ENCODE results near the gene FAM98C. TPM values are rescaled to one million over a fixed set of nuclear protein-coding genes. Genes with fewer than 3 reads are reported as not detected.

FAM98C gene
- polyA plus RNA-seq, 1 of the 3 experiments (the other 2 are of a cell fraction): 26.7 TPM

DNA sequence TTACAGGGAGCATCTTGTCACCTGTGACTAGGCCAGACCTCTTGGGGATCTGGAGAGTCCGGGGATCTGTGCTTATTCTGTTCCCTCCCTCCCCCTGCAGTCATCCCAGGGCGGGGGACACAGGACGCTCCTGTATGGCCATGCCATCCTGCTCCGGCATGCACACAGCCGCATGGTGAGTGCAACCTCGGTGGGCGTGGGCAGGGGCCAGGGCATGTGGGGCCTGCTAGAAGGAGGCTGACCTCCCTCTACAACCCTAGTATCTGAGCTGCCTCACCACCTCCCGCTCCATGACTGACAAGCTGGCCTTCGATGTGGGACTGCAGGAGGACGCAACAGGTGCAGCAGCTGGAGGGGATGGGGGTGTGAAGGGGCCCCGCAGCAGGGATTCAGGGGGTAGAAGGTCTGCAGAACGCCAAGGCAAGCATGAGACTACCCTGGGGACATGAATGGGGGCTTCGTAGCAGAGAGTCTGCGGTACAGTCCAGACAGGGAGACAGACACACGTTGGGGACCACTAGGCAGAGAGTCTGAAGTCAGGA lies 40.6 kb downstream of the FAM98C start:
- TF ChIP-seq SMC3 (IDR thresholded peaks at IDR 0.05; ENCODE audit: low read depth, low read length): no peak
- no peak for TF ChIP-seq EZH2phosphoT487 (IDR thresholded peaks at IDR 0.05; ENCODE audit: borderline replicate concordance, low read depth)
- TF ChIP-seq MEF2A (IDR thresholded peaks at IDR 0.05; ENCODE audit: borderline replicate concordance, low read depth): no peak
- TF ChIP-seq NFIC (IDR thresholded peaks at IDR 0.05; ENCODE audit: borderline replicate concordance): no peak
- no peak for TF ChIP-seq FOXM1 (IDR thresholded peaks at IDR 0.05; ENCODE audit: low read depth)
- TF ChIP-seq RFX5 (IDR thresholded peaks at IDR 0.05; ENCODE audit: low read length): no peak
- no peak for TF ChIP-seq EP300 (IDR thresholded peaks at IDR 0.05; ENCODE audit: borderline replicate concordance in 1 of 2, low read depth in 1 of 2, low read length in 1 of 2)
- TF ChIP-seq TCF12 (IDR thresholded peaks at IDR 0.05): no peak
- TF ChIP-seq CHD2 (IDR thresholded peaks at IDR 0.05; ENCODE audit: low read length, partially characterized antibody): no peak
- TF ChIP-seq FOXJ3 (CRISPR knock-in tag; IDR thresholded peaks at IDR 0.05): no peak
- TF ChIP-seq, protein P1, sequence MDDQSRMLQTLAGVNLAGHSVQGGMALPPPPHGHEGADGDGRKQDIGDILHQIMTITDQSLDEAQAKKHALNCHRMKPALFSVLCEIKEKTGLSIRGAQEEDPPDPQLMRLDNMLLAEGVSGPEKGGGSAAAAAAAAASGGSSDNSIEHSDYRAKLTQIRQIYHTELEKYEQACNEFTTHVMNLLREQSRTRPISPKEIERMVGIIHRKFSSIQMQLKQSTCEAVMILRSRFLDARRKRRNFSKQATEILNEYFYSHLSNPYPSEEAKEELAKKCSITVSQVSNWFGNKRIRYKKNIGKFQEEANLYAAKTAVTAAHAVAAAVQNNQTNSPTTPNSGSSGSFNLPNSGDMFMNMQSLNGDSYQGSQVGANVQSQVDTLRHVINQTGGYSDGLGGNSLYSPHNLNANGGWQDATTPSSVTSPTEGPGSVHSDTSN (IDR thresholded peaks at IDR 0.05): no peak
- TF ChIP-seq, protein P2, sequence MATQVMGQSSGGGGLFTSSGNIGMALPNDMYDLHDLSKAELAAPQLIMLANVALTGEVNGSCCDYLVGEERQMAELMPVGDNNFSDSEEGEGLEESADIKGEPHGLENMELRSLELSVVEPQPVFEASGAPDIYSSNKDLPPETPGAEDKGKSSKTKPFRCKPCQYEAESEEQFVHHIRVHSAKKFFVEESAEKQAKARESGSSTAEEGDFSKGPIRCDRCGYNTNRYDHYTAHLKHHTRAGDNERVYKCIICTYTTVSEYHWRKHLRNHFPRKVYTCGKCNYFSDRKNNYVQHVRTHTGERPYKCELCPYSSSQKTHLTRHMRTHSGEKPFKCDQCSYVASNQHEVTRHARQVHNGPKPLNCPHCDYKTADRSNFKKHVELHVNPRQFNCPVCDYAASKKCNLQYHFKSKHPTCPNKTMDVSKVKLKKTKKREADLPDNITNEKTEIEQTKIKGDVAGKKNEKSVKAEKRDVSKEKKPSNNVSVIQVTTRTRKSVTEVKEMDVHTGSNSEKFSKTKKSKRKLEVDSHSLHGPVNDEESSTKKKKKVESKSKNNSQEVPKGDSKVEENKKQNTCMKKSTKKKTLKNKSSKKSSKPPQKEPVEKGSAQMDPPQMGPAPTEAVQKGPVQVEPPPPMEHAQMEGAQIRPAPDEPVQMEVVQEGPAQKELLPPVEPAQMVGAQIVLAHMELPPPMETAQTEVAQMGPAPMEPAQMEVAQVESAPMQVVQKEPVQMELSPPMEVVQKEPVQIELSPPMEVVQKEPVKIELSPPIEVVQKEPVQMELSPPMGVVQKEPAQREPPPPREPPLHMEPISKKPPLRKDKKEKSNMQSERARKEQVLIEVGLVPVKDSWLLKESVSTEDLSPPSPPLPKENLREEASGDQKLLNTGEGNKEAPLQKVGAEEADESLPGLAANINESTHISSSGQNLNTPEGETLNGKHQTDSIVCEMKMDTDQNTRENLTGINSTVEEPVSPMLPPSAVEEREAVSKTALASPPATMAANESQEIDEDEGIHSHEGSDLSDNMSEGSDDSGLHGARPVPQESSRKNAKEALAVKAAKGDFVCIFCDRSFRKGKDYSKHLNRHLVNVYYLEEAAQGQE (IDR thresholded peaks at IDR 0.05; ENCODE audit: low read depth, low read length): no peak
- TF ChIP-seq, protein P3, sequence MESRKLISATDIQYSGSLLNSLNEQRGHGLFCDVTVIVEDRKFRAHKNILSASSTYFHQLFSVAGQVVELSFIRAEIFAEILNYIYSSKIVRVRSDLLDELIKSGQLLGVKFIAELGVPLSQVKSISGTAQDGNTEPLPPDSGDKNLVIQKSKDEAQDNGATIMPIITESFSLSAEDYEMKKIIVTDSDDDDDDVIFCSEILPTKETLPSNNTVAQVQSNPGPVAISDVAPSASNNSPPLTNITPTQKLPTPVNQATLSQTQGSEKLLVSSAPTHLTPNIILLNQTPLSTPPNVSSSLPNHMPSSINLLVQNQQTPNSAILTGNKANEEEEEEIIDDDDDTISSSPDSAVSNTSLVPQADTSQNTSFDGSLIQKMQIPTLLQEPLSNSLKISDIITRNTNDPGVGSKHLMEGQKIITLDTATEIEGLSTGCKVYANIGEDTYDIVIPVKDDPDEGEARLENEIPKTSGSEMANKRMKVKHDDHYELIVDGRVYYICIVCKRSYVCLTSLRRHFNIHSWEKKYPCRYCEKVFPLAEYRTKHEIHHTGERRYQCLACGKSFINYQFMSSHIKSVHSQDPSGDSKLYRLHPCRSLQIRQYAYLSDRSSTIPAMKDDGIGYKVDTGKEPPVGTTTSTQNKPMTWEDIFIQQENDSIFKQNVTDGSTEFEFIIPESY (IDR thresholded peaks at IDR 0.05; ENCODE audit: borderline replicate concordance, low read depth): no peak
- Histone ChIP-seq H3K9ac (no peak overlapping the region), H3K9me3 (no peaks in the 10 kb centered on the region), H3F3A (replicated peaks; ENCODE audit: insufficient read depth) (no peaks in the 10 kb centered on the region), H3K9me2 (no peaks in the 10 kb centered on the region), H3K27me3 (ENCODE audit: insufficient read depth) (no peaks in the 10 kb centered on the region), H3K4me3 (ENCODE audit: low read depth in 2 of 2, low read length in 1 of 2) (no peak overlapping the region), H4K20me1 (ENCODE audit: insufficient read depth) (no peaks in the 10 kb centered on the region), H3K4me2 (no peak overlapping the region), H2AFZ (ENCODE audit: low read depth) (no peak overlapping the region), H3K27ac (ENCODE audit: low read depth in 2 of 2, low read length in 1 of 2) (no peak overlapping the region), H3K4me1 (ENCODE audit: control insufficient read depth in 1 of 2, insufficient read depth in 2 of 2, low read depth in 1 of 2, low read length in 1 of 2) (no peaks in the 10 kb centered on the region), H3K79me2 (ENCODE audit: insufficient read depth) (no peaks in the 10 kb centered on the region), H3K36me3 (replicated peaks in 1 of 2; ENCODE audit: control insufficient read depth in 1 of 2, insufficient read depth in 2 of 2, low read length in 1 of 2) (no peaks in the 10 kb centered on the region)
- CTCF ChIA-PET: no interaction called here
- WGBS (ENCODE audit: low lambda C conversion rate): 68% methylated on average over 12 of the region's 15 CpGs
- DNase-seq: no peak
- POLR2A ChIA-PET: no interaction called here
